ENCODE measurements around the gene FAM170B.

Gene FAM170B

GRCh38 chr10:49151025-49151445, 17.2 kb upstream of the FAM170B start:
- no peak for DNase-seq

GRCh38 chr10:49150426-49150825, 16.6 kb upstream of the FAM170B start:
- DNase-seq = no peak

- no peak for DNase-seq
Measured at GRCh38 chr10:49149881-49150280, 16.1 kb upstream of the FAM170B start.

DNA sequence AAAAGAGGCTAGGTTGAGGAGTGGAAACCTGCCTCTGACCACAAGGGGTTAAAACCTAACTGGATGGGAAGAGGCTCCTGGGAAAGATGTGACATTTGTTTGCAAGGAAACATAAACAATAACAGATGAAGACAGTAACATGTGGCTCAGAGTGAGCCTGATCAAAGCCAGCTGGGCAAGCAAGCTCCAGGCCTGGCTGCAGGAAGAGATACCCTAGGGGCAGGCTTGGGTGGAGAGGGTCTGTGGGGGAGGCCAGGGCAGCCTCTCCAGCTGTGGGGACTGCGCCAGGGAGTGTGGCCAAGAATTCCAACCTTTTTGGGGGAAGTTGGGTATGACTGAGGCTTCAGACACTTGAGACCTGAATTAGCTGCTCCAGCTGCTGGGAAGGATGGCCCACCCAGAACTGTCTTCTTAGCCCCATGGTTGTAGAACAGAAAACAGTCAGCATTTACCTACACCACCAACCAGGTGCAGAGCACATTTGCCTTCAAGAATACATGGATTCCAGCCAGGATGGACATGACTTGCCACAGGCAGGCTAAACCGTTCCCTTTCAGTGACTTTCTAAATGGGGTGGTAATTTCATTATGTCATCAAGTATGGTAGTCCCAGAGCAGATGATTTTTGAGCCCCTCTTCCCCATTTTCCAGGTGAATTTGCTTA, 10.4 kb upstream of the FAM170B start:
- no peak for DNase-seq

GRCh38 chr10:49143249-49143648, 9.4 kb upstream of the FAM170B start:
- DNase-seq = no peak

DNA sequence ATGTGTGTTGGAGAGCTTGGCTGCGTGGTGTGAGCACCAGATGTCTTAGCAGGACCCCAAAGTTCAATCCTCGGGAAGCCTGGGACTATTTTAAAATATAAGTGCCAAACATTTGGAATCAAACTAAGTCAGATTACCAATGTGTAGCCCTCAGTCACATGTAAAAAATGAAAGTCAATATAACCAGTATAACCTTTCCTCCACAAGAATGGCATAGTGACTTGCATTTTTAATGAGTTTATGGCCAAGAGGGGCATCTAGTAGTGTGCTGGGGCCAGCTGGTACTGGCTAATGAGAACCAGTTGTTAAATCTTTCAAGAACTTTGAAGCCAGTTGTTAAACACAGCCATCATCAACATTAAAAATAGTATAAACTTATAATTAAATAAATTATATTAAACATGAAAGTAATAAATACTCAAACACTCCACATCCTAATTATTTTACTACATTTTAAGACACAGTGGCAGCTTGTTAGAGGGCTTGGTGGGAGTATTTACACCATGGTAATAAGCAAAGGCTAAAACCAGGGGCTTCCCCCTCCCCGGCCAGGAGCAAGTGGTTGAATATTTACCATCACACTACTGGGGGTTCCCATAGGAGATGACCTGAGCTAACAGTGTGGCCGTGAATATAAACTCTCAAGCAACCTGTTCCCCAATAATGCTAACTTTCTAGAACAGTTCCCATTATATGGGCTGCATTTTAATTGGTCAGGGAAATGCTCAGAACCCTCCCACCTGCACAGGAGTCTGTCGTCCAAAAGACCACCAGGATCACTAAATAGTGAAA, 7.9 kb upstream of the FAM170B start:
- no peak for DNase-seq

GRCh38 chr10:49140304-49141177, 6.7 kb upstream of the FAM170B start:
- no peak for DNase-seq

- no peak for DNase-seq
Measured at GRCh38 chr10:49139846-49140195, 6.0 kb upstream of the FAM170B start.

- no peak for DNase-seq
Measured at GRCh38 chr10:49139028-49139845, 5.4 kb upstream of the FAM170B start.

GRCh38 chr10:49138361-49138891, 4.6 kb upstream of the FAM170B start:
- no peak for DNase-seq

GRCh38 chr10:49136525-49136924, 2.7 kb upstream of the FAM170B start:
- DNase-seq = no peak

GRCh38 chr10:49135575-49136313, 1.9 kb upstream of the FAM170B start:
- no peak for DNase-seq

- DNase-seq = no peak
Measured at GRCh38 chr10:49134327-49134726, 506 bp upstream of the FAM170B start.

DNA sequence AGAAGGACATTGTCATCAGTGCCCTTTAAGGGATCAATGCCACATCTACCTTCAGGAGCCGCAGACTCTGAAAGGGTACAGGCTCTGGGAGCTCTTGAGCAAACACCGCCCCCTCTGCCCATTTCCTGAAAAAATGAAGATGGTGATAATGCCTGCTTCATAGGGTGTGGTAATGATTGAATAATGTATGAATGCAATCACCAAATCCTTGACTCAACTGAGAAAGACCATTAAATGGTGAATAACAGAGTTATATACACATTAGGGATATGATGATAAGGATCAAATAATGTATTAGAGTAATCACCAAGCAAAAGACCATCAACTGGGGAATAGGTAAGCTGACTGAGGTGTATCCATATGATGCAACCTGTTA, 1.5 kb downstream of the FAM170B start:
- no peak for DNase-seq

DNA sequence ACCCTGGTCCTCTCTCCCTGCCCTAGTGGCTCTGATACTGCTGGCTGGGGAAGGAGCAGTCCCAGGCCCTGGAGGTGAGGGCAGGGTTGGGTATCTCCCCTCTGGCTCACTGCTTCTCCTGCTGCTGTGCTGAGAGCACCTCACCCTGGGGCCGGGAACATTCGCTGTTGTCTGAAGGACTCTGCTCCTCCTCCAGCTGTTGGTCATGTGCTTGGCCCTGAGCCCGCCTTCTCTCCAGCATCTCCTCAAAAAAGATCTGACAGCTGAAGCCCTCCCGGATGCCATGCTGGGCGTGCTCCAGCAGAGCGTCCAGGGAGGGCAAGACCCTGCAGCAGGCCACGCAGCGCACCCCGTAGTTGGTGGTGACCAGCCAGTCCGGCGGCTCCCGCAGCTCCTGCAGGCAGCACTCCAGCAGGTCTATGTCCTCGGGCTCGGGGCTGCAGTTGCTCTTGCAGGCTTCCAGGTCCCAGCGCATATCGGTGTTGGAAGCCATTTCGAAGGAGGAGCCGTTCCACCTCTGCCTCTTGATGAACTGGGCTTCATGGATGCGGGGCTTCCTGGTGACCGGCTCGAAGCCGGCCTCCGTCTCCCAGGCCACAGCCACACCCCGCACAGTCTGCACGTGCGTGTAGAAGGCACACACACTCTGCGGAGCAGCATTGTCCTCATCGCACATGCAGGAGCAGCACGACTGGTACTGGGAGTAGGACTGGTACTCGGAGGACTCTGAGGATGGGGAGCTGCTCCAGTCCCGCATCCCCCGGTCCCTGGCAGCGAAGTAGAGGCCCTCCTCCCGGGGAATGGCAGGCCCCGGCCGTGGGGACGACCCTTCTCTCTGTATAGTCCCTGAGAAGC, 2.1 kb downstream of the FAM170B start:
- no peak for DNase-seq

DNA sequence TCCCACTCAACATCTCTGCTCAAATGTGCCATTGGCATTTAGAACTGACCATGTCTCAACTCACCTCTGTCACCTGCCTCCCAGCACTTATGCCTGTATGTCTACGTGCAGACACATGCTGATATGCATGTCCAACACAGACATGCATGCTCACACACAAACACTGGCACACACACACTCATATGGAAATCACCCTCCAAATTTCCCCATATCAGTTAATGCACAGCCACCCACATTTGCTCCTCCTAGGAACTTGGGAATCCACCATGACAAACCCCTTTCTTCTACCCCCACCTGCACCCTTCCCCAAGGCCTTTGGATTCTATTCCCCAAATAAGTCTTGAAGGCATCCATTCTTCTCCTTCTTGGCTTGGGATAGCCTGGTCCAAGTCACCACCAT, 4.4 kb downstream of the FAM170B start:
- DNase-seq = no peak

GRCh38 chr10:49128854-49129253, 5.0 kb downstream of the FAM170B start:
- no peak for DNase-seq

DNA sequence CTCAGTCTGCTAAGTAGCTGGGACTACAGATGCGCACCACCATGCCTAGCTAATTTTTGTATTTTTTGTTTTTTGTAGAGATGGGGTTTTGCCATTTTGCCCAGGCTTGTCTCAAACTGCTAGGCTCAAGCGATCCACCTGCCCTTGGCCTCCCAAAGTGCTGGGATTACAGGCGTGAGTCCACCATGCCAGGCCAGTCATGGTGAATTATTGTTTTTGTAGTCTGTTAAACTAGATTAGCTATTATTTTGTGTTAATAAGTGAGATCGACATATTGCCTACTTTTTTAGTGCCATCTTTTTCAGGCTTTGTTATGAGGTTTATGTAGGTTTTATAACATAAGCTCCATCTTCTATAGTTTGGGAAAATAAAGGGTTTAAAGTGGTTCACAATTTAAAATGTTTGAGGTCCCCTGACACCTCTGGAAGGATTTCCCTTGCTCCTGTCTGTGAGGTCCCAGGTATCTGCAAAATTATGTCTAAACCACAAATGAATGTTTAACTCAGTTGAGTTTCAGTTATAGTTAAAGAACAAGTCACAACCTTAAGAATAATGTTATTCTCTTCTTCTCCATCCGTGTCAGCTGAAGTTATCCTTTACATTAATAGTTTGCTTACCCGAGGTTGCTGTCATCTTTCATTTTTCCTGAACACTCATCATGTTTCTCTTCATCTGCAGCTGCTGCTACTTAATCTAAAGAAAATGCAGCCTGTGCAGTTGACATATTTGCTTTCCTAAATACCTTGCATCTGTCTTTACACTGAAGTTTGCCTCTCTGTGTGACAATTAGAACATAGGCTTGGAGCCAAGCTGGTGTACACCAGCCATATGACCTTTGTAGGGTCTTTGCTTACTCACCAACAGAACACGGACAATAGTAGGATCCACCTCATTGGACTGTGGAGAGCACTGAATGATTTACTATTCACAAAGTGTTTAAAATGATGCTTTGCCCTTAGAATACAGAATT, 9.6 kb downstream of the FAM170B start:
- DNase-seq = no peak

- no peak for DNase-seq
Measured at GRCh38 chr10:49120911-49121310, 12.9 kb downstream of the FAM170B start.
